GM12878 (cell line): ENCODE measurements around the gene RETREG1. TPM values are rescaled to one million over a fixed set of nuclear protein-coding genes. Genes with fewer than 3 reads are reported as not detected.
"Not testable (repeated sequence)": the region's sequence is repeated elsewhere in the genome, so short reads cannot be mapped to it uniquely, and the experiment has no call there.

Experiments used
- ATAC-seq: fragments of 200-7000 bp; cut with Tn5 transposase; 3 replicates; pipeline ENCODE4 v1.9.1; 2020; ENCODE audit warnings: mild to moderate bottlenecking, moderate library complexity
- BruUV-seq: library from RNA; stranded (reverse); fragments of 400-500 nt; replicated peaks from 2 replicates; lab custom pipeline; 2021; lab: Mats Ljungman, UMichigan
- CTCF ChIA-PET: fragments of 300-600 bp; sonication (Branson Sonifier 250); formaldehyde crosslinking; extraction: SDS; loops from one replicate; lab custom pipeline; 2021; ENCODE audit warnings: inconsistent platforms; lab: Yijun Ruan, JAX
- POLR2A ChIA-PET: fragments of 350-600 bp; formaldehyde crosslinking; extraction: SDS; loops from one replicate; lab custom pipeline; 2021; ENCODE audit warnings: inconsistent platforms; lab: Charles Lee
- RAD21 ChIA-PET: fragments of 300-600 bp; sonication (Branson Sonifier 250); formaldehyde crosslinking; loops from one replicate; lab custom pipeline; 2023; ENCODE audit warnings: antibody characterized with exemption; ENCODE audit not compliant: unreplicated experiment; lab: Charles Lee
- SMC1A ChIA-PET: fragments of 300-600 bp; sonication (Branson Sonifier 250); formaldehyde crosslinking; loops from one replicate; lab custom pipeline; 2023; ENCODE audit not compliant: unreplicated experiment, uncharacterized antibody; lab: Charles Lee
- DNase-seq: peaks from one replicate; pipeline ENCODE4 v3.0.0-alpha.2; 2011; ENCODE audit warnings: low read depth, low spot score
- FAIRE-seq: peaks from 3 replicates; lab custom pipeline; 2011; peaks lifted over from hg19 to GRCh38; lab: Jason Lieb, UNC
- H2AFZ ChIP-seq: 2 replicates; pipeline ENCODE4 v1.6.0; 2011; ENCODE audit warnings: low read depth, low read length, control low read depth; ENCODE audit not compliant: control insufficient read depth
- H3K27ac ChIP-seq: 2 replicates; pipeline ENCODE4 v1.5.1; 2011; ENCODE audit warnings: control low read depth; ENCODE audit not compliant: control insufficient read depth, insufficient read depth
- H3K27me3 ChIP-seq, 2 experiments: replicated peaks in 1 of 2; 2 replicates each; pipeline versions ENCODE4 v1.6.0 to v1.6.1; 2011; ENCODE audit warnings: low read length in 1 of 2; ENCODE audit not compliant: control insufficient read depth in 2 of 2, insufficient read depth in 2 of 2
- H3K36me3 ChIP-seq, 2 experiments: 2 replicates each; pipeline ENCODE4 v1.5.1; 2011; ENCODE audit warnings: low read length in 1 of 2; ENCODE audit not compliant: control insufficient read depth in 2 of 2, insufficient read depth in 2 of 2
- H3K4me1 ChIP-seq: 2 replicates; pipeline ENCODE4 v1.6.1; 2011; ENCODE audit warnings: mild to moderate bottlenecking, low read length, moderate library complexity, mixed read lengths; ENCODE audit not compliant: control insufficient read depth, insufficient read depth
- H3K4me2 ChIP-seq: 2 replicates; pipeline ENCODE4 v1.6.0; 2011; ENCODE audit warnings: control low read depth; ENCODE audit not compliant: control insufficient read depth, insufficient read depth
- H3K4me3 ChIP-seq: fragments of 200-600 bp; sonication (generic); 2 replicates; pipeline ENCODE4 v1.5.1; 2016
- H3K79me2 ChIP-seq: 2 replicates; pipeline ENCODE4 v1.6.0; 2011; ENCODE audit warnings: low read length; ENCODE audit not compliant: control insufficient read depth, insufficient read depth
- H3K9ac ChIP-seq: 2 replicates; pipeline ENCODE4 v1.8.0; 2011; ENCODE audit warnings: low read length, control low read depth, mixed read lengths; ENCODE audit not compliant: control insufficient read depth, insufficient read depth
- H3K9me3 ChIP-seq: replicated peaks from 3 replicates; pipeline ENCODE4 v1.5.1; 2011; ENCODE audit warnings: mild to moderate bottlenecking, low read length; ENCODE audit not compliant: control insufficient read depth, insufficient read depth
- H4K20me1 ChIP-seq: 2 replicates; pipeline ENCODE4 v1.6.0; 2011; ENCODE audit not compliant: control insufficient read depth, insufficient read depth
- ATF7 ChIP-seq: fragments of 450-650 bp; IDR thresholded peaks from 2 replicates; pipeline ENCODE4 v1.6.1; 2016; ENCODE audit warnings: low read depth, mild to moderate bottlenecking
- ETV6 ChIP-seq, 2 experiments: fragments of 450-650 bp in 1 of 2; IDR thresholded peaks in 1 of 2; conservative IDR thresholded peaks in 1 of 2; 2 replicates each; pipeline ENCODE4 v1.6.1; 2014; ENCODE audit warnings: antibody characterized with exemption in 1 of 2, borderline replicate concordance in 1 of 2, low read depth in 1 of 2, mild to moderate bottlenecking in 1 of 2, moderate library complexity in 1 of 2
- IKZF1 ChIP-seq: fragments of 450-650 bp; conservative IDR thresholded peaks from 2 replicates; pipeline ENCODE4 v1.6.1; 2017; ENCODE audit warnings: antibody characterized with exemption, mild to moderate bottlenecking
- LARP7 ChIP-seq: fragments of 450-650 bp; IDR thresholded peaks from 2 replicates; pipeline ENCODE4 v1.6.1; 2017; ENCODE audit warnings: mild to moderate bottlenecking
- MYB ChIP-seq: fragments of 150-350 bp; IDR thresholded peaks from 2 replicates; pipeline ENCODE4 v1.6.1; 2014; ENCODE audit warnings: mild to moderate bottlenecking, low read depth, low read length, borderline replicate concordance
- TARDBP ChIP-seq: IDR thresholded peaks from 2 replicates; pipeline ENCODE4 v1.6.1; 2016; ENCODE audit warnings: borderline replicate concordance
- WGBS: methylation state at CpG from one replicate; pipeline ENCODE4 v1.1.6; 2016; ENCODE audit warnings: low lambda C conversion rate; ENCODE audit not compliant: insufficient replicate concordance, insufficient coverage; ENCODE audit errors: missing lambda C conversion rate; 5-methylcytosine and 5-hydroxymethylcytosine counted together
- in situ Hi-C: fragments of 300-500 bp; cut with MboI; formaldehyde crosslinking; loops from 9 replicates; pipeline ENCODE4 v1.14.3; 2018; ENCODE audit warnings: mixed read lengths
- intact Hi-C: fragments of 100-400 bp; cut with micrococcal nuclease; formaldehyde crosslinking; loops from one replicate; pipeline ENCODE4 v1.14.2; 2022; ENCODE audit not compliant: unreplicated experiment
- polyA plus RNA-seq, 11 experiments: library from polyadenylated mRNA; depleted of rRNA in 4 of 11; unstranded in 6 of 11; stranded (reverse) in 5 of 11; fragments of >200 nt; fragmentation: Nextera tagmentation in 4 of 11; fragmentation: Illumina TruSeq in 1 of 11; extraction: Ambion mirVana in 4 of 11; extraction: Trizol in 1 of 11; gene quantifications; 1 replicate in 1 of 11; 2 replicates in 10 of 11; pipeline versions ENCODE4 v1.2.1 to v1.2.3, GENCODE V29; 2011 to 2016; ENCODE audit warnings: inconsistent platforms in 2 of 11, missing spikeins in 2 of 11, low read depth in 1 of 11
- total RNA-seq, 4 experiments: library from RNA; depleted of rRNA in 3 of 4; stranded (reverse); fragments of >200 nt in 3 of 4; fragmentation: Illumina TruSeq in 1 of 4; extraction: Trizol in 1 of 4; gene quantifications; 2 replicates each; pipeline versions ENCODE4 v1.2.1 to v1.2.3, GENCODE V29; 2013 to 2021
- TF ChIP-seq, protein P1 (sequence below): fragments of 450-650 bp; formaldehyde crosslinking; IDR thresholded peaks from 2 replicates; pipeline ENCODE4 v1.4.0; 2022; ENCODE audit warnings: mild to moderate bottlenecking, moderate library complexity

RETREG1 gene
- total and polyA plus RNA-seq, 10 of the 15 experiments (the other 5 are each of a cell fraction or from before 2014, with no cell fraction given) = 3.9 to 8.9 (median 6.4) TPM

DNA sequence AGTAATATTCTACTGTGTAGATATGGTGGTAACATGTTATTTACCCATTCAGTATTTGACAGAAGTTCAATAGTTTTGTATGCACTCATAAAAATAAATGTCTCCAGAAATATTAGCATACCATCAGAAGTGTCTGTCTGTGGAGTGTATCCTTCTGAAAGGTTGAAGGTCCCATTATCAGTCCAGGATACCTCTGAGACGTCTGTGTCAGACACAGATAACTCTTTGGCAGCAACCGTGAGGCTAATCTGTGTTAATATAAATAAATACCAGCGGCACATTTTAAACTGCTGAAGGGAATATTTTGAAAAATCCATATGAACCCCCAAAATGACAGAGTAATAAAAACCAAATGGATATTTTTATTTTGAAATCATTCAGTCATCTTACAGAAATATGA lies 139.3 kb downstream of the RETREG1 start:
- Histone ChIP-seq H3K9ac (no peak overlapping the region), H3K4me2 (no peak overlapping the region), H3K4me1 (no peaks in the 10 kb centered on the region), H2AFZ (no peak overlapping the region), H3K36me3 (no peaks in the 10 kb centered on the region), H3K27ac (no peak overlapping the region), H3K9me3 (no peaks in the 10 kb centered on the region), H3K27me3 (no peaks in the 10 kb centered on the region), H4K20me1 (no peaks in the 10 kb centered on the region), H3K79me2 (no peaks in the 10 kb centered on the region), H3K4me3 (no peak overlapping the region)
- TF ChIP-seq ATF7 = no peak
- TF ChIP-seq, protein P1, sequence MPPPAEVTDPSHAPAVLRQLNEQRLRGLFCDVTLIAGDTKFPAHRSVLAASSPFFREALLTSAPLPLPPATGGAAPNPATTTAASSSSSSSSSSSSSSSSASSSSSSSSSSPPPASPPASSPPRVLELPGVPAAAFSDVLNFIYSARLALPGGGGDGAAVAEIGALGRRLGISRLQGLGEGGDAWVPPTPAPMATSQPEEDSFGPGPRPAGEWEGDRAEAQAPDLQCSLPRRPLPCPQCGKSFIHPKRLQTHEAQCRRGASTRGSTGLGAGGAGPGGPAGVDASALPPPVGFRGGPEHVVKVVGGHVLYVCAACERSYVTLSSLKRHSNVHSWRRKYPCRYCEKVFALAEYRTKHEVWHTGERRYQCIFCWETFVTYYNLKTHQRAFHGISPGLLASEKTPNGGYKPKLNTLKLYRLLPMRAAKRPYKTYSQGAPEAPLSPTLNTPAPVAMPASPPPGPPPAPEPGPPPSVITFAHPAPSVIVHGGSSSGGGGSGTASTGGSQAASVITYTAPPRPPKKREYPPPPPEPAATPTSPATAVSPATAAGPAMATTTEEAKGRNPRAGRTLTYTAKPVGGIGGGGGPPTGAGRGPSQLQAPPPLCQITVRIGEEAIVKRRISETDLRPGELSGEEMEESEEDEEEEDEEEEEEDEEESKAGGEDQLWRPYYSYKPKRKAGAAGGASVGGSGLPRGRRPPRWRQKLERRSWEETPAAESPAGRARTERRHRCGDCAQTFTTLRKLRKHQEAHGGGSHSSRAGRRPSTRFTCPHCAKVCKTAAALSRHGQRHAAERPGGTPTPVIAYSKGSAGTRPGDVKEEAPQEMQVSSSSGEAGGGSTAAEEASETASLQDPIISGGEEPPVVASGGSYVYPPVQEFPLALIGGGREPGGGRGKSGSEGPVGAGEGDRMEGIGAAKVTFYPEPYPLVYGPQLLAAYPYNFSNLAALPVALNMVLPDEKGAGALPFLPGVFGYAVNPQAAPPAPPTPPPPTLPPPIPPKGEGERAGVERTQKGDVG = no peak
- no peak for TF ChIP-seq MYB
- no peak for TF ChIP-seq IKZF1
- no peak for TF ChIP-seq LARP7
- TF ChIP-seq TARDBP = no peak
- TF ChIP-seq ETV6 (conservative IDR thresholded peaks at IDR 0.05 in 1 of 2, IDR thresholded peaks at IDR 0.05 in 1 of 2; ENCODE audit: borderline replicate concordance in 1 of 2, low read depth in 1 of 2) = no peak
- FAIRE-seq (no peak), ATAC-seq (no peak), DNase-seq (no peak)
- ChIA-PET CTCF (interaction anchor here (2.4 kb wide), 1 partner anchor 74 kb away, joined by 6 read pairs; no protein-coding TSS in a partner anchor), POLR2A (no interaction called here), RAD21 (no interaction called here), SMC1A (no interaction called here)
- no TSS peak for BruUV-seq
- intact Hi-C loops = no loop called here
- in situ Hi-C loops = no loop called here
- WGBS = 74% methylated on average over 3 of the region's 3 CpGs

DNA sequence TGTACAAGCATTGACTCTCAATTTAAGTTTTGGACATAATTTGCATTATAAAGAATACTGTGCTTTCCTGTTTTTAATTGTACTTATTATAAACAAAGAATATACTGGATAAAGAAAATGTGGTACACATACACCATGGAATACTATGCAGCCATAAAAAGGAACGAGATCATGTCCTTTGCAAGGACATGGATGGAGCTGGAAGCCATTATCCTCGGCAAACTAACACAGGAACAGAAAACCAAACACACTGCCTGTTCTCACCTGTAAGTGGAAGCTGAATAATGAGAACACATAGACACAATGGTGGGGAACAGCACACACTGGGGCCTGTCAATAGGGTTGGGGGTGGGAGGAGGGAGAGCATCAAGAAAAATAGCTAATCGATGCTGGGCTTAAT lies 140.4 kb downstream of the RETREG1 start:
- RAD21 ChIA-PET, H3K27ac ChIP-seq, H3K4me2 ChIP-seq, DNase-seq, H3K36me3 ChIP-seq, H4K20me1 ChIP-seq, CTCF ChIA-PET, FAIRE-seq, SMC1A ChIA-PET, H3K4me3 ChIP-seq, H3K9ac ChIP-seq, H3K4me1 ChIP-seq, BruUV-seq, in situ Hi-C loops, H3K27me3 ChIP-seq, POLR2A ChIA-PET, H3K79me2 ChIP-seq, intact Hi-C loops, H3K9me3 ChIP-seq, ATAC-seq, H2AFZ ChIP-seq: not testable (repeated sequence)
- WGBS = 100% methylated on average over 3 of the region's 3 CpGs
